Rectal smooth muscle tissue (tissue), 1 donor: ENCODE results near the gene DAPK3.
A peak's percentile ranks its signal among the peaks of the same experiment; 100 is the strongest.

ENCODE experiments used
- H3K27ac ChIP-seq: one replicate; pipeline ENCODE4 v1.7.0; 2013; ENCODE audit warnings: low read depth, low read length, inconsistent platforms
- H3K27me3 ChIP-seq: one replicate; pipeline ENCODE4 v1.7.0; 2013; ENCODE audit warnings: low read length; ENCODE audit not compliant: control insufficient read depth, insufficient read depth
- H3K36me3 ChIP-seq: one replicate; pipeline ENCODE4 v1.7.0; 2013; ENCODE audit warnings: low read length; ENCODE audit not compliant: control insufficient read depth, insufficient read depth
- H3K4me1 ChIP-seq: one replicate; pipeline ENCODE4 v1.7.0; 2013; ENCODE audit warnings: low read length; ENCODE audit not compliant: control insufficient read depth, insufficient read depth
- H3K4me3 ChIP-seq: one replicate; pipeline ENCODE4 v1.7.0; 2013; ENCODE audit warnings: low read length
- H3K9ac ChIP-seq: one replicate; pipeline ENCODE4 v1.7.0; 2013; ENCODE audit warnings: low read length

The DAPK3 gene

DNA sequence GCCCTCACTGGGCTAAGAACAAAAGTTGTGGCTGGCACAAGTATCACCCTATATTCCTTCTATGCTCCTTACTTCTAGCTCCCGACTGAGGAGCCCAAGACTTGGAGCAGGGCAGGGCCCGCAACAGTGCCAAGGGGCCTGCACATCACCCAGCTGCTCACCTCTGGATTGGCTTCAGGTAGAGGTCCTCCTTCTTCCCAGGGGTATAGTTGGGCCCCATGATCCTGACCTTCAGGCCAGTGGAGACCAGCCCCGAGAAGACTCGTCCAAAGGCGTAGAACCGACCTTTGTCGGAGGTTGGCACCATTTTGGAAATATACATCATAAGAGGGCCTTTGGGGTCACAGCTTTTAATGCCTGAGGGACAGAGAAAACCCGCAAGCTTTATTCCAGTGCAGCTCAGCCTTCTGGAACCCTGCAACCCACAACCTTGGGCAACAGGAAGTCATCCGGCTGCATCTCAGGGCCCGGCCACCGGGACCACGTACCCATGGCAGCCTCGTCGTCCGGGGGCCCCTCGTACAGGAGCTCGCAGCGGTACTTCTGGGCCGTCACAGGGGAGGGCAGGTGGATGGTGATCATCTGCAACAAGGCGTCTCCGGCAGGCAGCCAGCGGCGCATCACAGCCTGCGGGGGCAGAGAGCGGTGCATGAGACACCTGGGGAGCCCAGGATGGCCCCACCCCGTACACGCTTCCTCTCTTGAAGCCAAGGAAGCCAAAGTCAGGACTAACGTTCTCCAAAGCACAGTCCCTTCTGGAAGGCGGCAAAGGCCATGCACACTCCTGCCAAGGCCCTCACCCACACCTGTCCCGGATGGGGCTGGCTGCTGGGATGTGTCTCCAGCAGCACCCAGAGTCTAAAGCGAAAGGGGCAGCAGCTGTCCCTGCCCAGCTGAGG is 9.7 kb upstream of the DAPK3 start:
- H3K36me3 ChIP-seq = peaks cover 80% of the 10 kb centered on the region
- H3K4me1 ChIP-seq = peaks cover 9% of the 10 kb centered on the region
- H3K9ac ChIP-seq = no peak overlapping the region
- H3K27ac ChIP-seq = no peak overlapping the region
- no peaks in the 10 kb centered on the region for H3K27me3 ChIP-seq
- H3K4me3 ChIP-seq = no peak overlapping the region

DNA sequence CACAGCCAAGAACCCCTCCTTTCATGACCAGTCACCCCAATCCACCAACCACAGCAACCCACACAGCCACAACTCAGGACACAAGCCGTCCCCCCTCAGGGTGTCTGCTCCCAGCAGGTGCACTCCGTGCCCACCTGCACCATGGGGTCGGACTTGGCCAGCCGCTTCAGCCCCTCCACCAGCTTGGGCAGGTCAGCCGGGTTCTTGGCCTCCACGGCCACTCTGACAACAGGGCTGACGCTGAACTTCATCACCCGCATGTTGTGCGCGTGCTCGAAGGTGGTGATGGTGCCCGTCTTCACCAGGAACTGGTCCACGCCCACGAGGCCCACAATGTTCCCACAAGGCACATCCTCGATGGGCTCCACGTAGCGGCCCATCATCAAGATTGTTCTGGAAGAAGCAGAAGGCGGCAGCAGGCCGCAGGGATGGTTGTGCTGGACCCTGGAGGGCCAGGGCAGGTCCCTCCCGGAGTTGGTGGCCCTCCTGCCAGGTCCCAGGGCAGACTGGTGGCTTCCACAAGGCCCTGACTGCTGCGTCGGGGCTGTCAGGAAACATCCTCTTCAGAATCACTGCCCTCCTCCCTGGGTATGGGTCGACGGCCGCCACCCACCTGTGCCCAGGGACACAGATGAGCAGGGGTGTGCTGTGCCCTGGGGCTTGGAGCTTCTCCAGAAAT is 8.9 kb upstream of the DAPK3 start:
- Histone ChIP-seq H3K36me3 (peaks cover 81% of the 10 kb centered on the region), H3K4me1 (peaks cover 8% of the 10 kb centered on the region), H3K4me3 (no peak overlapping the region), H3K27ac (no peak overlapping the region), H3K9ac (no peak overlapping the region), H3K27me3 (no peaks in the 10 kb centered on the region)

DNA sequence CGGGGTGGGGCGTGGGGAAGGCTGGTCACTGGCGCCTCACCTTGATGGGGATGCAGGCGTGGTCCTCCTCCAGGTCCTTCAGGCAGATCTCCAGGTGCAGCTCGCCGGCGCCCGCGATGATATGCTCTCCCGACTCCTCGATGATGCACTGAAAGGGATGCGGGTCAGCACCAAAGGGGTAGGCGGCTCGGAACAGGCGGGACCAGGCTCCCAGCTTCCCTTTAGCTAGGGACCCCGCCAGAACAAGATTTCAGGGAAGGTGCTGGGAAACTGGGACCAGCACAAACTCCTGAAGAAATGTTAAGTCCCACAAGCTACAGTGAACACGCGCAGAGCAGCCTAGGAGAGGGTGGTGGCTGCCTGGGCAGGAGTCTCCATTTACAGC is 8.4 kb upstream of the DAPK3 start:
- no peaks in the 10 kb centered on the region for H3K27me3 ChIP-seq
- H3K27ac ChIP-seq = no peak overlapping the region
- H3K4me1 ChIP-seq = peaks cover 7% of the 10 kb centered on the region
- H3K9ac ChIP-seq = no peak overlapping the region
- H3K36me3 ChIP-seq = peaks cover 80% of the 10 kb centered on the region
- H3K4me3 ChIP-seq = no peak overlapping the region

DNA sequence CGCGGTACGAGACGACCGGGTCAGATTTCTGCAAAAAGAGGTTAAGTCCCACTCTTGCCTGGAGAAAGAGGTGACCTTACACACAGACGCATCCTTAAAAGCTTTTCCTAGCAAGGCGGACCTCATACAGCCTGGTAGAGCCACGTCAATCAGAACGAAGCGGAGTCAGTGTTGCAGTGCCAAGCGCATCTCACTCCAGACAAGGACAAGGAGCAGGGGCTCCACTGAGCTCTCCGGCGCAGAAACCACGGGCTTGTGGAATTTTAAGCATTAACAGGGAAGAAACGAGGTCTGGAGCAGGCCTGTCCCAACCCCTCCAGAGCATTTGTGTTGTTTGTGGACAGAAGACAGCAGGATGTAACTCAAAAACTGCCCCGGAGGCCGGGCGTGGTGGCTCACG is 7.2 kb upstream of the DAPK3 start:
- Histone ChIP-seq H3K4me3 (no peak overlapping the region), H3K36me3 (peaks cover 70% of the 10 kb centered on the region), H3K27me3 (no peaks in the 10 kb centered on the region), H3K27ac (no peak overlapping the region), H3K9ac (no peak overlapping the region), H3K4me1 (no peaks in the 10 kb centered on the region)

DNA sequence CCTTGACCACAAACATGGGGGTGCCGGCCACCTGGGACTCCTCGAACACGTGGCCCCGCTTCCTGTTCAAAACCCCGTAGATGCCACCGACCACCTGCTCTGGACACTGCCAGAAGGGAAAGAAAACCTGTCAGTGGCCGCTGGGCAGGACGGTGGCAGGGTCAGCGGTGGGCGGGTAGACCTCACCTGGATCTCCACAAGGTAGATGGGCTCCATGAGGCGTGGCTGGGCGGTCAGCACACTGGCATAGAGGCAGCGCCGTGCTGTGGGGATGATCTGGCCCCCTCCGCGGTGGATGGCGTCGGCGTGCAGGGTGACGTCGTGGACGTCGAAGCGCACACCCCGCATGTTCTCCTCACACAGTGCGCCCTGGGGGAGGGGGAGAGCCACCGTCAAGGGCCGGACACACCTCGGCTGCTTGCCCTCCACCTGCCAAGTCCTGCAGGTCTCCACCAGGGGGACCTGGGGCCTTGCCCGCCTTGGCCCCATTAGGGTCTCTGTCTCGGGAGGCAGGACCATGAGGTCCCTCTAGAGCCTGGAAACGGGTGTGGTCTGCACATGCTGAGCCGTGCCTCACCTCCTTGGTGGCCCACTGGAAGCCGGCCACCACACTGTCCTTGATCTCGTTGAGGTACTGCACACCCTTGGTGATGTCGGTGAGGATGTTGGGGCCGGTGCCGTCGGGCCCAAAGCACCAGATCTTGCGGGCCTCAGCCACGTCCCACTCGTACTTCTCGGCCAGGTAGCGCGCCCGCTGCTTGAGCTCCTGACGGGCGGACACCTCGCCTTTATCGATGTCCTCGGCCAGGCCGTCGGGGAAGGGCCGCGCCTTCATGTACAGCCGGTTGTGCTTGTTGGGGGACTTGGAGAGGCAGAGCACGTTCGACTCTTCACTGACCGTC is 6.6 kb upstream of the DAPK3 start:
- Histone ChIP-seq H3K27ac (no peak overlapping the region), H3K4me1 (no peaks in the 10 kb centered on the region), H3K9ac (no peak overlapping the region), H3K36me3 (peaks cover 64% of the 10 kb centered on the region), H3K4me3 (no peak overlapping the region), H3K27me3 (no peaks in the 10 kb centered on the region)

DNA sequence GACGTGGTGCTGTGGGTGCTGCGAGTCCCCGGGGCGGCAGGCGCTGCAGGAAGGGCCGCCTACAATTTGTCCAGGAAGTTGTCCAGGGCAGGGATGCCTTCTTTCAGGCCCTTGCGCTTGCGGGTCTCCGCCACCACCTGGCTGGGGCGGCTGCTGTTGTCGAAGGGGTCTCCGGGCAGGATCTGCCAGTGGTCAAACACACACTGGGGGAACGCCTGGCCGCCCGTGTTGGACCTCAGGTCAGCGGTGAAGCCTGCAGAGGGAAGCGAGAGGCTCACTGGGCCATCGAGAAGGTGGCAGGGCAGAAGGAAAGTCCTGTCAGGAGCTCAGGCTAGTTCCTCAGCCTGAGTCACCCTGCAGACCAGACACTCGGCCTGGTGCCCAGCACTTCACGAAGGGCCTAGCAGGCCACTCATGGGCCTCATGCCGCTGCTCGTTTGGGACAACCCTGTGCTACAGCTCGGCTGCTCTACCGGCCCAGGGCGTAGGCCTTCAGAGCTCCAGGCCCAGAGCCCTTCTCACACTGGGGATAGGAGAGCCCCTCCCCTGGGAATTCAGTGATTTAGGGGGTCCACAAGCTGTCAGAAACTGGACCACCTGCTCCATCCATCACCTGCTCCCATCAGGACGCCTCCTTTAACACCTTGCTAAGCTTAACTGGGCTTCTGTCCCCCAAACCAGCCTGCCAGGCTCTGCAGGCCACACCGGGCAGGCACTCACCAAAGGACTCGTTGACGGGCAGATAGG is 5.8 kb upstream of the DAPK3 start:
- no peak overlapping the region for H3K4me3 ChIP-seq

DNA sequence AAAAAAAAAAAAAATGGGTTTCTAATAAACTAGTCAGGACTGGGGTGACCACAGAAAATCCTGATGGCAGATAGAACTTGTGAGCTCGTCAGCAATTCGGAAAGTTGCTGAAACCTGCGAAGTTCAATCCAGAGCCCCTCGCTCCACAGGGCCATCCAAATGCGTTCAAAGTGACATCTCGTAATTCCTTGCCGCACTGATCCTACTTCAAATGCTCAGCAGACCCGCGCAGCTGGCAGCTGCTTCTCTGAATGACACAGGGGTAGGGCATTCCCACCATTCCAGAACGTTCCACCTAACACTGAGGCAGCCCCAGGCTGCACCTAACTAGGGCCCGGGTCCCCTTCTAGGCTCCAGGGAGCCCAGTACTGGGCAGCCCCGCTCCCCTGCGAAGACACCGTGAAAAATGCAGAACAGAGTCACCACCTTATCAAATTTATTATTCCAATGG is 4.8 kb upstream of the DAPK3 start:
- Histone ChIP-seq H3K27me3 (no peaks in the 10 kb centered on the region), H3K4me3 (no peak overlapping the region), H3K36me3 (peaks cover 46% of the 10 kb centered on the region), H3K27ac (no peak overlapping the region), H3K9ac (no peak overlapping the region), H3K4me1 (no peaks in the 10 kb centered on the region)

More for the DNA sequence above, 5.8 kb upstream of the DAPK3 start:
- no peaks in the 10 kb centered on the region for H3K27me3 ChIP-seq
- H3K27ac ChIP-seq = no peak overlapping the region
- no peak overlapping the region for H3K9ac ChIP-seq
- no peaks in the 10 kb centered on the region for H3K4me1 ChIP-seq
- H3K36me3 ChIP-seq = peaks cover 56% of the 10 kb centered on the region

DNA sequence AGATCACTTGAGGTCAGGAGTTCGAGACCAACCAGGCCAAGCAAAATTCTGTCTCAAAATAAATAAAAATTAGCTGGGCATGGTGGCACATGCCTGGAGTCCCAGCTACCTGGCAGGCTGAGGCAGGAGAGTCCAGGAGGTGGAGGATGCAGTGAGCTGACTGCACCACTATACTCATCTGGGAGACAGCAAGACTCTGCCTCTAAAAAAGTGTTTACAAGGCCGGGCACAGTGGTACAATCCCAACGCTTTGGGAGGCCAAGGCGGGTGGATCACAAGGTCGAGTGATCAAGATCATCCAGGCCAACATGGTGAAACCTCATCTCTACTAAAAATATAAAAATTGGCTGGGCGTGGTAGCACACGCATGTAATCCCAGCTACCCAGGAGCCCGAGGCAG is 4.2 kb upstream of the DAPK3 start:
- H3K27ac ChIP-seq = no peak overlapping the region
- no peak overlapping the region for H3K4me3 ChIP-seq
- no peaks in the 10 kb centered on the region for H3K4me1 ChIP-seq
- peaks cover 41% of the 10 kb centered on the region for H3K36me3 ChIP-seq
- no peak overlapping the region for H3K9ac ChIP-seq
- H3K27me3 ChIP-seq = no peaks in the 10 kb centered on the region

DNA sequence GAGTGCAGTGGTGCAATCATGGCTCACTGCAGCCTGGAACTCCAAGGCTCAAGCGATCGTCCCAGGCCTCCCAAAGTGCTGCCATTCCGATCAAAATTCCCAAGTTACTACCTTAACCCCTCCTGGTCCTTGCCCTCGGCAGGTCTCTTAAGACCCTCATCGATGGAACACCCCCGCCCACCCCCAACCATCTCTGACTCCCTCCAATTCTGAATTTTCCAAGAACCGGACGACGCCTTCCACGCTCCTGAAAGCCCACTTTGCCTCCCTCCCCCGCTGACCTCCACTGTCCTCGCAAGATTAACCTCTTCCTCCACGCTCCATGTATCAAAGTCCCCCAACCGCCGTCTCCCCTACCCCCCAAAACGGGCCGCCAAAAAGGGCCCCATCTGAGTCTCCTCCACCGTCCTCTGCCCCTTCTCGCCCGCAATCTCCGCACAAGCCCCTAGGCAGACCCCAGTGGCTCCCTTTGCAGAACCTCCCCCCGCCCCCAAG is 539 bp downstream of the DAPK3 start:
- H3K27ac ChIP-seq = peak overlapping the region; percentile 99
- H3K27me3 ChIP-seq = no peaks in the 10 kb centered on the region
- peaks cover 36% of the 10 kb centered on the region for H3K4me1 ChIP-seq
- peak overlapping the region; percentile 94 for H3K9ac ChIP-seq
- H3K4me3 ChIP-seq = peak overlapping the region; percentile 94
- no peaks in the 10 kb centered on the region for H3K36me3 ChIP-seq

DNA sequence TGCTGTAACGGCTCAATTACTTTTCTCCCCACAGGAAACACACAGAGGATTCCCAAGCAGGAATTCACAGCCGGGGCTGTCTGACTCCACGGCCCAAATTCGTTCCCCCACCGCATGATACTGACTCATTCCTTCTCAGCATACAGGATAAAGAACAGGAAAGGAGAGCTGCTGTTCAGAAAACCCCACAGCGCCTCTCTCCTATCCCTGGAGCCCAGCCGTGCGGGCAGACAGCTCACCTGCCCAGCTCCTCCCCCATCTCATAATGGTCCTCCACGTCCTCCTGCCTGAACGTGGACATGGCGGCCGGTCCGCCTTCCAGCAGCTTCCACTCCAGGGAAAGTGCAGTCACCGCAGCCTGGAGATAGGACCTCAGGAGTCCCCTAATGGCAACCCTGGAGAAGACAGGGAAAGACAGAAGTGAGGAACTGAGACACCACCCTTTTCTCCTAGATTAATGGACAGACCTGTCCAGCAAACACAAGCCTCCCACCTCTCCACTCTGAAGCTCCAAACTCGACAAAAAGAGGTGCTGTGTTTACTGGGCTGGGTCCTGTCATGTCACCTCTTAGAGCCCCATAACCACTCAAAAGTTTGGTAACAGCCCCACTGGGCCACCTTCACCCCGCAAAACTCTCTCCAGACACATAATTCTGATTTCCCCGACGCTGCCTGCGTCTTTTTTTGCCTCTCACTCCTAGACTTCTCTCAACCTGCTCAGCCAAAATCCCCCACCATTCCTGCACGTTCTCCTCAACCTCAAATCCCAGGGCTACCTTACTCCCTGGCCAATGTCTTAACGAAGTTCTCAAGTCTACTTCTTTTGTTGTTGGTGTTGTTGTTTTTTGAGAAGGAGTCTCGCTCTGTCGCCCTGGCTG is 1.2 kb downstream of the DAPK3 start:
- peak overlapping the region; percentile 99 for H3K27ac ChIP-seq
- peaks cover 36% of the 10 kb centered on the region for H3K4me1 ChIP-seq
- no peaks in the 10 kb centered on the region for H3K27me3 ChIP-seq
- peak overlapping the region; percentile 94 for H3K9ac ChIP-seq
- H3K4me3 ChIP-seq = peak overlapping the region; percentile 94
- H3K36me3 ChIP-seq = peaks cover 1% of the 10 kb centered on the region
